PC-3 (cell line): ENCODE results near the gene PLOD1.

Experiments used
- CTCF ChIP-seq: fragments of 300-600 bp; sonication (generic); conservative IDR thresholded peaks from 2 replicates; pipeline ENCODE4 v1.5.1; 2017; ENCODE audit warnings: antibody characterized with exemption, low read depth, mild to moderate bottlenecking, low read length
- EZH2 ChIP-seq: fragments of 300-600 bp; sonication (generic); IDR thresholded peaks from one replicate; pipeline ENCODE4 v1.6.1; 2017; ENCODE audit warnings: antibody characterized with exemption, mild to moderate bottlenecking, low read length; ENCODE audit not compliant: unreplicated experiment
- EZH2phosphoT487 ChIP-seq: fragments of 300-600 bp; sonication (generic); IDR thresholded peaks from 2 replicates; pipeline ENCODE4 v1.6.1; 2018; ENCODE audit warnings: mild to moderate bottlenecking, antibody characterized with exemption, low read length, borderline replicate concordance

GRCh38 chr1:11934302-11935056, at the start of gene PLOD1:
- no peak for TF ChIP-seq CTCF
- TF ChIP-seq EZH2: no peak
- no peak for TF ChIP-seq EZH2phosphoT487
